ENCODE measurements around the gene YAE1. TPM values are rescaled to one million over a fixed set of nuclear protein-coding genes. Genes with fewer than 3 reads are reported as not detected.

The YAE1 gene, protein sequence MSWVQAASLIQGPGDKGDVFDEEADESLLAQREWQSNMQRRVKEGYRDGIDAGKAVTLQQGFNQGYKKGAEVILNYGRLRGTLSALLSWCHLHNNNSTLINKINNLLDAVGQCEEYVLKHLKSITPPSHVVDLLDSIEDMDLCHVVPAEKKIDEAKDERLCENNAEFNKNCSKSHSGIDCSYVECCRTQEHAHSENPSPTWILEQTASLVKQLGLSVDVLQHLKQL
- total RNA-seq = 10 to 100 TPM; 13.3 to 18.5 (median 17.0) TPM

DNA sequence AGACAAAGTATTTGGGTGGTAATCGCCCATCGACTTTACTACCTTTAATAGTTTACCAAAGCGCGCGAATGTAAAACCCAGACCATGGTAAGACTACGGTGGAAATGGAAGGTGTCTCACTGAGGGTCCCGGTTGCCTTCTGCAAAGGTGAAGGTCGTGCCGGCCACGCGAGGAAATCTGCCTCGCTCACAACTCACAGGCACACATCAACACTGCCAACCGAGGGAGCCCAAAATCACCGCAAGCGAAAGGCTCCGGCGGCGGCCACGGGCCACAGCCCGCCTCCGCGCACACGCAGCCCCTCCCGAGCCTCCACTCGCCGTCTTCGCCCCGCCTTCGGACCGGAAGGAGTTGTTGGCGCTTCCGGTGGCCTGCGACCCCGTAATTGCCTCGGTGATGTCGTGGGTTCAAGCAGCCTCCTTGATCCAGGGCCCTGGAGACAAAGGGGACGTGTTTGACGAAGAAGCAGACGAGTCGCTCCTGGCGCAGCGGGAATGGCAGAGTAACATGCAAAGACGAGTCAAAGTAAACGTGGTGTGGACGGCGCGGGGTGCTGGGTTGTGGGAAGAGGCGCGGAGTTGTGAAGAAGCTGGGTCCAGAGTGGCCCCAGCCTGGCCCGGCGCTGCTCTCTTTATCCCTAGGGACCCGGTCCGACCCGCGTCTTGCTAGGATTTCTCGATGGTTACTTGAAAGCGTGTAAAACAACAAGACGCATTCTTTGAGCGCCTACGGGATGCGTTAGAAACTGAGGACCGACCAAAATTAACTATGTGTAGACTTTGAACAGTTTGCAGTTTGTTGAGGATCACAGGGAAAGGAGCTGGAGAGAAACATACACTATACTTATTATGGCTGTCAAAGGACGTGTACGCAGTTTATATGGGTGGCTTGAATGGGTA lies at the start of gene YAE1:
TSS of gene YAE1 (plus strand) at position 382 of the 899 bp plus-strand sequence. CDS start at position 397, 15 bp downstream.
- intact Hi-C loops (cut with DNase I) = no loop called here
- DNase-seq (ENCODE audit: extremely low spot score) = peak; percentile 93
- WGBS = under 1% methylated on average over 50 of the region's 64 CpGs

DNA sequence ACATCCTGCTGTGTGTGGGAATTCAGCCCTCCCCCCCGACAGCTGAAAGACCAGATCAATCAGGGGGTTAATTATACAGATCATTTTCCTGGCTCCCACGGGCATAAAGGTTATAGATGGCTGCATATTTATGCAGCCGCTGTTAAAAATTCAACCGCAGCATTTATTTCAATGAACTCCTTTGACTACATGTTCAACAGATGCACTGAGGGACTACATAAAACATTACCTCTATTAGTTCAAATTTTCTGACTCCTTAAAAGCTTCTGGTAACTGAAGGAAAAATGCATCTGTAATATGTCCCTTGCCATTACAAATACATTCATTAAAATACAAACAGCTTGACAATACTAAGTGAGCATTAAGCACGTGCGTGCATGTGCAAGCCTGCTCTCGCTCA lies 49.7 kb upstream of the YAE1 start:
- H3K9me3 ChIP-seq = no peaks in the 10 kb centered on the region
- intact Hi-C loops (cut with DNase I) = loop anchor here (5.0 kb wide), 1 partner anchor 719 kb away; no protein-coding TSS in a partner anchor
- no peak overlapping the region for H3K27ac ChIP-seq (replicated peaks in 1 of 4)
- H3K4me1 ChIP-seq = peaks cover 0 to 5% (median 2%) of the 10 kb centered on the region in 4 donors
- no peak for DNase-seq (ENCODE audit: extremely low spot score)
- WGBS = 73% methylated on average over 7 of the region's 7 CpGs
- H3K36me3 ChIP-seq = no peaks in the 10 kb centered on the region
- TF ChIP-seq EP300 (IDR thresholded peaks at IDR 0.05) (no peak), POLR2A (IDR thresholded peaks at IDR 0.05; ENCODE audit: low read depth) (no peak), POLR2AphosphoS5 (IDR thresholded peaks at IDR 0.05) (no peak)
- TF ChIP-seq, protein P1, sequence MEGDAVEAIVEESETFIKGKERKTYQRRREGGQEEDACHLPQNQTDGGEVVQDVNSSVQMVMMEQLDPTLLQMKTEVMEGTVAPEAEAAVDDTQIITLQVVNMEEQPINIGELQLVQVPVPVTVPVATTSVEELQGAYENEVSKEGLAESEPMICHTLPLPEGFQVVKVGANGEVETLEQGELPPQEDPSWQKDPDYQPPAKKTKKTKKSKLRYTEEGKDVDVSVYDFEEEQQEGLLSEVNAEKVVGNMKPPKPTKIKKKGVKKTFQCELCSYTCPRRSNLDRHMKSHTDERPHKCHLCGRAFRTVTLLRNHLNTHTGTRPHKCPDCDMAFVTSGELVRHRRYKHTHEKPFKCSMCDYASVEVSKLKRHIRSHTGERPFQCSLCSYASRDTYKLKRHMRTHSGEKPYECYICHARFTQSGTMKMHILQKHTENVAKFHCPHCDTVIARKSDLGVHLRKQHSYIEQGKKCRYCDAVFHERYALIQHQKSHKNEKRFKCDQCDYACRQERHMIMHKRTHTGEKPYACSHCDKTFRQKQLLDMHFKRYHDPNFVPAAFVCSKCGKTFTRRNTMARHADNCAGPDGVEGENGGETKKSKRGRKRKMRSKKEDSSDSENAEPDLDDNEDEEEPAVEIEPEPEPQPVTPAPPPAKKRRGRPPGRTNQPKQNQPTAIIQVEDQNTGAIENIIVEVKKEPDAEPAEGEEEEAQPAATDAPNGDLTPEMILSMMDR (IDR thresholded peaks at IDR 0.05) = no peak
- H3K27me3 ChIP-seq = peaks cover 0 to 4% (median 0%) of the 10 kb centered on the region in 4 donors
- no peak overlapping the region for H3K4me3 ChIP-seq

More for the DNA sequence above, at the start of gene YAE1:
- H3K27ac ChIP-seq (replicated peaks in 1 of 4) = peak within 1 kb of the TSS; percentile 77 to 85 (median 79)
- no peaks in the 10 kb centered on the region for H3K27me3 ChIP-seq
- TF ChIP-seq, protein P1 (IDR thresholded peaks at IDR 0.05) = no peak
- TF ChIP-seq POLR2A (IDR thresholded peaks at IDR 0.05; ENCODE audit: low read depth) = peak; percentile 55
- peak; percentile 84 to 91 for TF ChIP-seq POLR2AphosphoS5 (IDR thresholded peaks at IDR 0.05)
- no peaks in the 10 kb centered on the region for H3K9me3 ChIP-seq
- peaks cover 0 to 10% (median 5%) of the 10 kb centered on the region in 4 donors for H3K36me3 ChIP-seq
- H3K4me3 ChIP-seq = peak within 1 kb of the TSS; percentile 71 to 88 (median 80)
- peaks cover 16 to 20% (median 18%) of the 10 kb centered on the region in 4 donors for H3K4me1 ChIP-seq

DNA sequence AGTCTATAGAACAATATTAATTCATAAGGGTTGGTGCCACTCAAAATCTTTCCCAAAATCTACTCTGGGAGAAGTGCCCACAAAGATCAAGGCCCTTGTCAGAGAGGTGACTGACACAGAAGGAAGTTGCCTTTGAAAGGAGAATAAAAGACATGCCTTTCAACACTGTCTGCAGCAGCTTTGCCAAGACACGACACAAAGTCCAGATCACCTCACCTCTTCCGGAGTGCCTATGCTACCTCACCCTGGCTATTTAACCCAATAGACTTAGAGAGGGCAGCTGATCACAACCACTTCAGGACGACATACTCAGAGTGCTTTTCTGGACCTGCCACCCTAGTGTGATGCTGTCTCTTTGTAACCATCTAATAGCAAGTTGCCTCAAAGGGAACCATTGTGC lies 49.0 kb upstream of the YAE1 start:
- H3K27ac ChIP-seq (replicated peaks in 1 of 4) = no peak overlapping the region
- DNase-seq (ENCODE audit: extremely low spot score) = peak; percentile 82
- peaks cover 0 to 5% (median 2%) of the 10 kb centered on the region in 4 donors for H3K4me1 ChIP-seq
- H3K4me3 ChIP-seq = no peak overlapping the region
- no peaks in the 10 kb centered on the region for H3K36me3 ChIP-seq
- TF ChIP-seq POLR2A (IDR thresholded peaks at IDR 0.05; ENCODE audit: low read depth) (no peak), POLR2AphosphoS5 (IDR thresholded peaks at IDR 0.05) (no peak), EP300 (IDR thresholded peaks at IDR 0.05) (no peak)
- TF ChIP-seq, protein P1 (IDR thresholded peaks at IDR 0.05) = no peak
- WGBS = 73% methylated on average over 3 of the region's 3 CpGs
- intact Hi-C loops (cut with DNase I) = loop anchor here (5.0 kb wide), 1 partner anchor 720 kb away; no protein-coding TSS in a partner anchor
- H3K27me3 ChIP-seq = peaks cover 0 to 9% (median 0%) of the 10 kb centered on the region in 4 donors
- no peaks in the 10 kb centered on the region for H3K9me3 ChIP-seq

DNA sequence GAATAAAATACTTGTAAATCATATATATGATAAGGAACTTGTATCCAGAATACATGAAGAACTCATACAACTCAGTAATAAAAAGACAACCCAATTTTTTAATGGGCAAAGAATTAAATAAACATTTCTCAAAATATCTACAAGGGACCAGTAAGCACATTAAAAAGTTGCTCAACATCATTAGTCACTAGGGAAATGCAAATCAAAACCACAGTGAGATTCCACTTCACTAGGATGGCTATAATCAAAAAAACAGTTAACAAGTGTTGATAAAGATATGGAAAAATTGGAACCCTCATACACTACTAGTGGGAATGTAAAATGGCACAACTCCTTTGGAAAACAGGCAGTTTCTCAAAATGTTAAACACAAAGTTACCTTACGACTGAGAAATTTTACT lies 40.3 kb upstream of the YAE1 start:
- Histone ChIP-seq H3K4me1 (no peaks in the 10 kb centered on the region), H3K4me3 (no peak overlapping the region), H3K9me3 (no peaks in the 10 kb centered on the region), H3K27me3 (peaks cover 0 to 12% (median 0%) of the 10 kb centered on the region in 4 donors), H3K36me3 (no peaks in the 10 kb centered on the region), H3K27ac (replicated peaks in 1 of 4) (no peak overlapping the region)
- WGBS = 91% methylated on average over 1 of the region's 1 CpG
- no peak for DNase-seq (ENCODE audit: extremely low spot score)
- TF ChIP-seq POLR2AphosphoS5 (IDR thresholded peaks at IDR 0.05) (no peak), EP300 (IDR thresholded peaks at IDR 0.05) (no peak), POLR2A (IDR thresholded peaks at IDR 0.05; ENCODE audit: low read depth) (no peak)
- TF ChIP-seq, protein P1 (IDR thresholded peaks at IDR 0.05) = no peak
- intact Hi-C loops (cut with DNase I) = loop anchor here (10.0 kb wide), 1 partner anchor 591 kb away; no protein-coding TSS in a partner anchor
